GM19324 (cell line): ENCODE measurements around the gene INO80B.
"Not testable (repeated sequence)": the region's sequence is repeated elsewhere in the genome, so short reads cannot be mapped to it uniquely, and the experiment has no call there.

Experiments
- ATAC-seq: cut with Tn5 transposase; IDR thresholded peaks from one replicate; pipeline ENCODE4 v1.9.1; 2021; ENCODE audit warnings: mild to moderate bottlenecking, moderate library complexity; ENCODE audit not compliant: unreplicated experiment, low FRiP score

The INO80B gene

DNA sequence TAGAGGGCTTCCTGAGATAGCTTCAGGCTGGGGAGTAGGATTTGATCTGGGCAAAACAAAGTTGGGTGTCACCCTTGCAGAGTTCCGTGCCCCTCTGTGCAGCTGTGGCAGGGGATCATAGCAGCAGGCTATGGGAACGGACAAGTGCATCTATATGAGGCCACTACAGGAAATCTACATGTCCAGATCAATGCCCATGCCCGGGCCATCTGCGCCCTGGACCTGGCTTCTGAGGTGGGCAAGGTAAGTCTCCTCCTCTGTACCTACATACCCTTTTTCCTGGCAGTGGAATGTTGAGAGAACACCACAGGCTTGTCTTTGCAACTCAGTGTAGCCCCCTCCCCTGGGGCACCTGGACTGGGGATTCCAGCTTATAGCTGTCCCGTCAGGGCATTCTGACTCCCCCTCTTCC, 29.9 kb upstream of the INO80B start:
- ATAC-seq = no peak

DNA sequence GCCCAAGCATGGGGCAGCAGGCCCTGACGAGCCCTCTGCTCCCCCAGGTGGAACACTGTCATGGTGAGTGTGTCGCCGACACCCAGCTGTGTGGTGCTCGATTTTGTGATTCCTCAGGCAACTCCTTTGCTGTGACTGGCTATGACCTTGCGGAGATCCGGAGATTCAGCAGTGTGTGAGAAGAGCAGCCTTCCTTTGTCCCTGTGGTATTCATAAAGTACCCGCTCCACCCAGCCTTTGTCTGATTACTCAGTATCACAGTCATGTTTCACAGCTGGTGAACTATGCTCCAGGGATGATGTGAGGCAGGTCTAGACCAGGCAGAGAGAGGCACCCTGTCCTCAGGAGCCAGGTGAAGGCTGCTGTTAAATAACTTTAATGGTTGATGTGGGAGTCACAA, 29.4 kb upstream of the INO80B start:
- ATAC-seq = no peak

DNA sequence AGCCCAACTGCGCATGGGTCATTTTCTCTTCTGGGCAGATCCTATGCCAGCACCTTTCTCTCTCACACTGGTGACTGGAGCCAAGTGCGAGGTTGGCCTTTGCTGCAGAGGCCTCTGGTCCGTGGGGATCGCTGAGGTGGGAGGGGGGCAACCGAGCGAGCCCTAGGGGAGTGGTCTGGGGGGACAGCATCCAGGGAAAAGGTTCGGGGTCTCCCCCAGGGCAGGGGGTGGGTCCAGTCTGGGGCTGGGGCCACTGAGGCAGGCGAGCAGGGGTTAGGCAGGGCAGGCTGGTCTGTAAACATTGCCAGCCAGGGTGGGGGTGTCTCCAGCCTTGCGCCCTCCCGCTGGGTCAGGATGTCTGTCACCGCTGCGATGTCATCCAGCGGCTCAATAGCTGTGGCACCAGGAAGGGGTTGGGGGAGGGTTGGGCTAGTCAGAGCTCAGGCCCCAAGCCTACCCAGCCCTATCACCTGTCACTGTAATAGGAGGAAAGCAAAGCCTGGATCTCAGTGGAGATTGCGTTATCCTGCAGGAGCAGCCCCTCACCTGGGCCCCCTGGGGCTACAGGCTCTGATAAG, 28.6 kb upstream of the INO80B start:
- no peak for ATAC-seq

DNA sequence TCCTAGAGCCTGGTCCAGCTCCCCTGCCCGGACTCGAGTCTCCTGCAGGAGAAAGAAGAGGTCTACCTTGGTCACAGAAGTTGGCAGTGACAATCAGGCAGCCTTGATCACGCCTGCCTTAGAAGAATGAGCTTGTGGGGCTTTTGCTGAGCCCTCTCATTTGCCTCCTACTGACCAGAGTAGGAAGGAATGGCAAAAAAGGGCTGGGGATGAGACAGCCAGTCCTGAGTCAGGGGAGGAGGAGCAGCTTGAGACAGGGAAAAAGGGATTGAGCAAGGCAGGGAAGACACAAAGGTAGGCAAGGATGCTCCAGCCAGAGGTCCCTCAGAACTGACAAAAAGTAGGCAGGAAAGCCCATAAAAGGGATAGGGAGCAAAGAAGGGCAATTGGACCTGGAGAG, 27.3 kb upstream of the INO80B start:
- ATAC-seq = no peak

GRCh38 chr2:74428675-74429074, 26.2 kb upstream of the INO80B start:
- ATAC-seq = no peak

DNA sequence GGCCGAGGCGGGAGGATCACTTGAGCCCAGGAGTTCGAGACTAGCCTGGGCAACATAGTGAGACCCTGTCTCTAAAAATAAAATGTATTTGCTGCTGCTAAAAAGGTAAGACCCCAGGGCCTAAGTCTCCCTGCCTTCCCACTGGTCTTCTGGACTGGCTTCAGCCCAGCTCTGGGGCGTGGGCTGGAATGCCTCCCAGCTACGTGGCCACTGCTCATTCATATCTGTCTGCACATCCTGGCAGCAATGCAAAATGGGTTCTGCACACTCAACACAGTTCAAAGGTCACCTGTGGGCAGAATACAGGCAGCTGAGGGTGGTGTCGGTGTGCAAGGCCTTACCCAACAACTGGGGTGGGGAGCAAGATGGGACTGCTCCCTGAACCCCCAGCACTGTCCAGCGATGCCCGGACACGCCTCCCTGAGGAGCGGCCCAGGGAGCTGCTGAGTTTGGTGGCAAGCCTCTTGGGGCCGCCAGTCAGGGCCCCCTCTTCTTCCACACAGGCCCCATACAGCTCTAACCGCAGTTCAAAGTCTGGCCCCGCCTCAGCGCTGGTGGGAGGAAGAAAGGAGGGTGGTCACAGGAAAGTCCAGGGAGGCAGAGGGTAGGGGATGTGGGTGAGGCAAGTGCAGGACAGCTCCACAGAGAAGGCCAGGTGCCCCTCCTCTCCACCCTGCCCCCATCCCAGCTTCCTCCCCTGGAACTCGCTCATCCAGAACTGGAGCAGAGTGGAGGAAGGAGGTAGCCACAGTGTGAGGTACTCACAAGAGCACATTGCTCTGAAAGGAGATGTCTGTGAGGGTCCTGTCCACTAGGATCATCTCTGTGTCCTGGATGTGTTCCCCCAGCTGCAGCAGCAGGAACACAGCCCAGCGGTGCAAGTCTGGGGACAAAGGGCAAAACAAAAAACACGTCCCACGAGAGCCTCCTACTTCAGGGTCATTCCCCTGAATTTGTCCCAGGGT, 25.1 kb upstream of the INO80B start:
- no peak for ATAC-seq

DNA sequence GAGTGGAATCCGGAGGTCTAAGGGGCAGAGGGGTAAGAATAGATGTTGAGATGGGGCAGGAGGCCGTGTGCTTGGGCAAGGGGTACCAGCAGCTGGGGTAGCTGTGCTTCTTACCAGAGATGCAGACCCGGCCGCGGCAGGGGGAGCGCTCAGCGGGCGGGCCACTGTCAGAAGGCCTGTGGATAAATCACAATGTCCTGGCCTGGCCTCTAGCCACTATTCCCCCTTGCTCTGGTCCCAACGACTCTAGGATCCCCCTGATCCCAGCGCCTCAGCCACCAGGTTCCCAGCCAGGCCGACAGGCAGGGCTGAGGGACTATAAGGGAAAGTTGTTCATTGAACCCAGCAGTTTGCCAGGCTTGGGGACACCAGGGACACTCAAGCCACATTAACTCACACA, 24.4 kb upstream of the INO80B start:
- ATAC-seq = no peak

DNA sequence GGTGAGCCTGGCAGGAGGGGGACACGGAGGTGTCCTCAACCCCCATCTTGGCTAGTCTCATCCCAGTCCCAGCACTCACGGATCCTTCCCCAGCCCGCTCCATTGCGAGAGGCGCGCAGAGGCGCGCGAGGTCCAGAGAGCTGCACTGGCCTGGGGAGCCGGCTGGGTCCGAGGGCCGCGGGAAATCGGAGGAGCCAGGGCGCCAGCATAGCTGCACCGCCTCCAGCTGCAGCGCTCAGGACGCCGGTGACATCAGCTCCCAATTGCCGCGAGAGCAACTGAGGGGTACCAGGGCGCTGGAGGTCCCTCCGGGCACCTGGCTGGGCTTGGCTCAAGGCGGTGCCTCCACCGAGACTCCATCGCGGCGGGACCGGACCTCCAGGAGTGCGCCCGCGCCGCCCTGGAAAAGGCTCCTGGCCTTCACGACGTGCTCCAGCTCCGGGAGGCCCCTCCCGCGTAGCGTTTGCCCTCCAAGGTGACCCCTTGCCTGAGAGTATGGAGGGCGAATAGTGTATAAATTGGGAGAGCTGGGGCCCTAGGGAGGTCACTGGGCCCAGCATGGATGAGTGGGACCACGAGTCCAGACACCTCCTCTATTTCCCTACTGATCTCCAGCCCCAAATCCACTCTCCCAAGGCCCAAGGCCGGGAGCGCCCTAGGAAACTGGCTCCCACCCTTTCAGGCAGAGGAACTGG, 18.6 kb upstream of the INO80B start:
- no peak for ATAC-seq

DNA sequence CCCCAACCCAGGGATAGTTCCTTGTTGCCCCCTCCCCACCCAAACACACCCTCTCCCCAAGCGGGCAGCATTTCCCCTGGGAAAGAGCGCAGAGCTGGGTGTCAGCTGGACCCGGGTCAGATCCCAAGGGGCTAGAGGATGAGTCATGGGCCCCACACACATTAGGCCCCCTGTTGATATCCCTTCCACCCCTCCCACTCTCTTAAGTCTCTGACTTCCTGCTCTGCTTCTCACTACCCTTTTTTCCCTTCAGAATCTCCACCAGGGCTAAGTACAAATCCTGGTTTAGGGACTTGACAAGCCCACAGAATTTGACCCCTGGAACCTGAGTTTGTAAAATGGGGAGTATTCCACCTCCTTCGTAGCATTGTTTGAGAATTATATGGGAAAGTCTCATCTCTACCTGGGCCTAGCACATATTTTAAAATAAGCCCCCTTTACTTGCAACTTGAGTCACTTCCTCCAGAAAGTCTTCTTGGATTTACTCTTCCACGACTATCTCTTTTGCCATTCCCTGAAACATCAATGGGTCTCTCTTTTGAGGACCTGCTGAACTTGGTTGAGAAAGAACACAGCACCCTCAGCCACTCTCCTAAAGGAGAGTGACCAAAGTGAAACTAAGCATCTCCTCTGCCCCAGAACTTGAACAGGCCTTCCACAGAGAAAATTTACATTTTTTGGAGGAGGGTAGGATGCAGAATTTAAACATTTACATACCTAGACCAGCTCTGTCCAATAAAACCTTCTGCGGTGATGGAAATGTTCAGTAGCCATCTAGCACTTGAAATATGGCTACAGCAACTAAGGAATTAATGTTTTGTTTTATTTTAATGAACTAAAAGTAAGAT, 17.8 kb upstream of the INO80B start:
- ATAC-seq = no peak

- ATAC-seq = no peak
These were observed 16.6 kb upstream of the INO80B start for GRCh38 chr2:74438248-74438647.

GRCh38 chr2:74439373-74439772, 15.5 kb upstream of the INO80B start:
- ATAC-seq = no peak

DNA sequence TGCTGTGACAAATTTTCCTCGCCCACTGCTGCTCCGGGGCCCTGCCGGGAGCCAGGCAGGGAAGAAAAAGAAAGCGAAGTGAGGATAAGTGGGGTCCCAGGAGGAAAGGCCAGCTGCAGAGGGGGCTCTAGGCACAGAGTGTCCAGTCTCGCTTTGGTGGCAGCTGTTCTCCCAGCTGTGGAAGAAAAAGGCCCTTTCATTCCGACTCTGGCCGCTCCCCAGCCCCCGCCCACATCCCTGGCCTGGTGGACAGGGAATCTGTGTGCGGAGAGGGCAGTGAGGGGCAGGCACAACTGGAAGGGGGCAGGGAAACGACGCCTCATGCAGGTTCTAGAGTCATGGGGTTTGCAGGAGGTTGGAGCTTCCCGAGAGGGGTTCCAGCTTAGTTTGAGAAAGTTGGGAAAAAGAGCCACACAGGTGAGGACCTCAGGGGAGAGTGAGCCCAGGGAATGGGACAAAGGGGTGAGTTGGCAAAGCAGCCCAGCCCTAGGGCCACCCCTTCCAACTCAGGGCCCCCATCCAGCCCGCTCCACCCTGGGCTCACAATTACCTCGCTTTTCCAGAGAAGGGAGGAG, 15.0 kb upstream of the INO80B start:
- no peak for ATAC-seq

GRCh38 chr2:74440378-74441169, 14.3 kb upstream of the INO80B start:
- ATAC-seq = peak; percentile 73

- no peak for ATAC-seq
These were observed 13.7 kb upstream of the INO80B start for GRCh38 chr2:74441170-74441689.

DNA sequence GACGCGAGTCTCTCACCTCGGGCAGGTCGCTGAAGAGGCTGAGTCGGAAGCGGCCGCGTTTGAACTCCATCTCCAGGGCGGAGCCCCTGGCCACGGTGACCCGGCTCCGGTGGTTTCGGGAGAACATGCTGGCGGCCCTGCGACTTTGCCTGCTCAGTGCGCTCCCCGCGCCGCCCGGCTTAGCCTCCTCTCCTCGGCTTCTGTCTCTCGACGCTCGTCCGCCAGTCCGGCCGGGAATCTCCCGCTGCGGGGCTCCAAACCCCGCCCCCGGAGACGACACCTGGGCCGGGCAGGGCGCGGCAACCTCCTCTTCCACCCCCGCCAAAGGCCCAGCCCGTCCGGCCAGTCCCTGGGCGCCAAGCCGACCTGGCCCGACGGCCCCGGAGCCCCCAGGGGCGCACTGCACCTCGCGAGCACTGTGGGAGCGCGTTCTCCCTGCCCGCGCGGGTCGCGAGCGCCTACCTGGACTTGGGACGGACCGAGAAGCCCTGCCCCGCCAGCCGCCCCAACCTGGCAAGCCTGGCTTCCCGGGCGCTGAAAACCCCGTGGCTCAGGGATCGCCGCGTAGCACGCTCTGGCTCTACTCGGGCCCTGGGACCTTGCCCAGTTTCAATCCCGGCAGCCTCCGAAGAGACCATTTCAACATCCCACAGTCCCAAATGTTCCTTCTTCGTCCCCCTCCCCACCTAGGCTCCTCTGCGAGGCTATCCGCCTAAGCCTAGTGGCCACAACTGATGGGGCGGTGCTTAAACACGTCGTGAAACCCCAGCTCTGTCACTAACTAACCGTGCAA, 13.0 kb upstream of the INO80B start, which contains the start of gene RTKN:
RTKN (minus strand) TSS at position 248 of the 793 bp plus-strand sequence; CDS start at position 127, 121 bp downstream.
- peak; percentile 44 for ATAC-seq

- ATAC-seq = not testable (repeated sequence)
These were observed 12.2 kb upstream of the INO80B start for GRCh38 chr2:74442483-74443297.
